ENCODE data around the gene SYT15B.
"Not testable (repeated sequence)": the region's sequence is repeated elsewhere in the genome, so short reads cannot be mapped to it uniquely, and the experiment has no call there.

The SYT15B gene

DNA sequence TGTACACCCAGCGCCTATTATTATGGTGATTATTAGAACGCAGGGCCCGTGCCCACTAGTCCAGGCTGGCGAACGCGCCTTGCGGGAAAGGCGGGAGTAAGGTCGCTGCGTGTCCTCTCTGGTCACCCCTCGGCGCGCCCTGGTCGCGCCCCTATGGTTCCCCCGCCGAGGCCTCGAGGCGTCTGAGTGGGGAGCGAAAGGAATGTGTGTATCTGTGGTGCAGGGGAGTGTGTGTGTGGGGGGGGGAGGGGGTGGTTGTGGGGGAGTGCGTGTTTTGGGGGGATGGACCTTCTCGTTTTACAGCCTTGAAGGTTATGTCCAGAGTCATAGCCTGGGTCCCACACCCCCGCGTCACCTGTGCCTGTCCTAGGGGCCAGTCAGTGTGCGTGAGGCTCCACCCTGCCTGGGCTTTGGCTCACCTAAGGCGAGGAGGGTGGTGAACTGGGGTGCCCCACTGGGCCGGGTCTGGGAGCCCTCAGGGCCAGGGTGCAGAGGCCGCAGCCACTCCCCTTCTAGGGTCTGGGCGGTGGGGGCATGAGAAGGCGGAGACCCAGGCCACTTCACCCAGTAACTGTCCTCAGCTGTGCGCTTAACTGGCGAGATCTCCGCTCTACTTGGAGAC is at the start of gene SYT15B:
Gene SYT15B (minus strand): TSS at position 39 of the 622 bp plus-strand sequence. CDS start 952 bp downstream, outside the sequence.
- DNase-seq = not testable (repeated sequence)

DNA sequence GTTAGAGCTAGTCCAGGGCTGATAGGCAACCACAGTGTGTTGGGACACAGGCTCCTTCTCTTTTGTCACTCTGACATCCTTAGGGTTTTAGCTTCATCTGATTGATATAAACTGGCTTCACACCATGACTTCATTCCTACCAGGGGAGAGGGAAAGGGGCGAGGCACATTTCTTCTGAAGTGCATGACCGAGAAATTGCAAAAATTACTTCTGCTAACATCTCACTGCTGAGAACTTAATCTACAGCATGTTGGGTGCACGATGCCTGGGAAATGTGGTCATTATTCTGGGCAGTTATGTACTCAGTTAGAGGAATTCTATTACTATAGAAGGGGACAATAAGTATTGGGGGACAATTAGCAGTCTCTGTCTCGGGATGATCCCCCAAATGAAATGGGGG is 16.2 kb upstream of the SYT15B start:
- not testable (repeated sequence) for DNase-seq

DNA sequence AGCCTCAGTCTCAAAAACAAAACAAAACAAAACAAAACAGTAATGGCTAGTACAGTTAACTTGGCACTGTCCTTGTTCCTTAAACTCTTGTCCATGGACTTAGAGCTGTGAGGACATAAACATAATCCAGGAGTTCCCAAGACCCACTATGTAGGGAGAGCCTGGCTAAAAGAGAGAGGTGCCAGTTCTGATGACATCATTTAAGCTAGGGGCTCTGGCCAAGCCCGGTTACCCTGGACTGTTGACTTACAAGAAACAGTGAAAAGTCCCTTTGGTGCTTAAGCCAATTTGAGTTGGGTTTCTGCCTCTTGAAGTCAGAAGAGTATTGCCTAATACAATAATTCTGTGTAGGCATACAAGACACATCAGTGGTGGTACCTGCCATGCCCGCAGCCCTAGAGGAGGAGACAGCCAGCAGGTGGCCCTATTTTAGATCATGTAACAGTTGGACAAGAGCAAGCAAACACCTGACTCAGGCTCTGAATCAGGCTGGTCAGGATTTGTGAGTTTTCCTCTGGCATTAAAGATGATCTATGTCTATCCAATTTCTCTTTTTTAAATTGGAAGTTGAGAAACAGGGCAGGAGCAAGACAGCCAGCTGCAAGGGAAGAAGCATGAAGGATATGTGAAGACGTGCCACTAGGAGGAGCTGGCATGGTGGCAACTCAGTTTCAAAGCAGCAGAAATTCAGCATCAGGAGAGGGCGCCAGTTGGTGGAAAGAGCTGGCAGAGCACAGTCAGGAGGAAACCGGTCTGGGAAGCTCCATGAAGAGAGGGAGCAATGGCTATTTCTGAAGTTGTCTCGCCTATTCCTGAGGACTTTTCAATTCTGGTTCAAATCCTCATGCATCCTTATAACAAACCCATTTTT is 12.2 kb upstream of the SYT15B start:
- peak; percentile 19 for DNase-seq

DNA sequence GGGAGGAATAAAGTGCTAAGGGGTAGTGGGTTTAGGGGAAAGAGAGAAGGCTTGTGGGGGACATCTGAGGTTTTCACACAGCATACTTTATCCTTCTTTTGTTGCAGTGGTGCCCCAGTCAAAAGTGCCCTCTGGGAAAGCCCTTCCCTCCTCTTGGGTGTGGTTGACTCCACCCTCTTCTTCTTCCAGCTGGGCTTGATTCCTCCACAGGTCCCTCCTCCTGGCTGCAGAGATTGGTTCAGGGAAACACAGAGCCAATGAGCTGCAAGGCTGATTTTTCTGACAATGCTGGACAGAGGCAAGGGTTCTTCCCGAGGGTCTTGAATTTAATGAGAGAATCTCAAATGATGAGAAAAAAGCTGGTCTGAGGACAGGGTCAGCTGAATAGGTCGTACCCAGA is 7.4 kb upstream of the SYT15B start:
- not testable (repeated sequence) for DNase-seq

DNA sequence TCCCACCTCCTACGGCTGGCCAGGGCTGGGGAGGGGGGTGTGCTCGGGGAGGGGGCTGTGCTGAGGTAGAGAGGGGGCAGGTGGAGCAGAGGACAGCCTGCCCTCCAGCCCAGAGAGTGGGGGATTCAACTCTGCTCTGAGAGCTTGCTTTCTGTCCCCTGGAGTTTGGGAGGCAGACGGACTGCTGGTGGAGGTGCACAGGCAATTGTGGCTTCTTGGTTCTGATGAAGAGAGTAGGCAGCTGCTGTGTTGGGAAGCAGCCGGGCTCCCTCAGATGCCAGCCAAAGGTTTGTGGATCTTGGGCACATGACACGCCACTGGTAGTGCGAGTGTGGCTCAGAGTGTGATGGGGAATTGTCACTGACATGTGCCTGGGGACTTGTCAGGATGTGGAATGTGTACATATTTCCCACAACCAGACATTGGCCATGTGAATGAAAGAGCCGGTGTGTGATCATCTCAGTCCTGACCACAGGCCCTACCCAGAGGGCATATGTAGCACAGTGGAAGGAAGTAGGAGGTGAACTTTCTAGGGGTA is 5.3 kb upstream of the SYT15B start:
- not testable (repeated sequence) for DNase-seq

DNA sequence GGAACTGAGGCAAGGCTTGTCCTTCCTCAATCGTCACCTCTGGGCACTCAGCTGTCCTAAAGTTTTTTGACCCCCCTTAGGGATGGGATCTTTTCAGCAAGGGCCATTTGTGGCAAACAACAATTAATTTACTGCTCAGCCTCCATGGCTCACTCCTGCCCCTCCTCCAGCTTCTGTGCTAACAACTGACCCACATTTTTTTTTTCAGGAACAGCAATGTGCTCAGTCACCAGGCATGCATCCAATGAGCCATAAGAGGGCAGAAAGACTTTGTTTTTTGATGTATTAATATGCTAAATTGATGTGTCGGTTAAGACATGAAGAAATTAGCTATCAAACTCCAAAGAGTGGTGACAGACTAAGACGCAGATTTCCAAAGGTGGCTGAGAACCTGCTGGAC is 4.7 kb upstream of the SYT15B start:
- DNase-seq = not testable (repeated sequence)

DNA sequence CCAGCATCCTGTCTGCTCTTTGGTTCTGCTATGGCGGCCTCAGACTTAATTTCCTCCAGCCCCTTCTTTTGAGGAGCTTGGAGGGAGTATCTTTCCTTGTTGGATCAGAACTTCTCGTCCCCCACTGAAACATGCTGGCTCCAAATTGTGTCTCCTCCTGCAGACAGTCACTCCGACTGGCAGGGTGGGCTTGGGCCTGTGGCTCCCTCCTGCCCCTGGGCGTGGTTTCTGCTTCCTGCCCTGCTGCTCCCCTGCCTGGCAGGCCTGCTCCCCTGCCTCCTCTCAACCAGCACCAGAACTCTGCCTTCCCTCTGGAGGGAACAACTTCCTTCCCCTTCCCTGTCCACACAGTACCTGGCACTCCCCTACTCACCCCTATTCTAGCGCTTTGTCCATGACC is 3.8 kb upstream of the SYT15B start:
- DNase-seq = not testable (repeated sequence)

DNA sequence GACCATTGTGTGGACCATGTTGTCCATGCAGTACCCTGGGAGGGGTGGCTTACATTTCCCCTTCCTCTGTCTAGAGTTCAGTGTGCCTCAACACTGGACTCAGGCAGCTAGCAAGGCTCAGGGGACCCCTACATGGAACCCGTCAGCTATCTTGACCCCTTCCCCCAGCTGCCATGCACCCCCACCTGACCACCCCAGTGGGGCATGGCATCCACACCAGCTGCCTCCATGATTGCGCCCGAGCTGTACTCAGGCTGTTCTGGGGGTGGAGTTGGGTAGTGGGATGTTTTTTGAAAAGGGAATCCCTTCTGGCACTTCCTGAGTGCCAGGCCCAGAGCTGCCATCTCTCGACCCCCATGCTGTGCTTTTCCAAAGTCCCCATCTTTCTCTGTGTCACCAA is 1.8 kb upstream of the SYT15B start:
- DNase-seq = not testable (repeated sequence)

DNA sequence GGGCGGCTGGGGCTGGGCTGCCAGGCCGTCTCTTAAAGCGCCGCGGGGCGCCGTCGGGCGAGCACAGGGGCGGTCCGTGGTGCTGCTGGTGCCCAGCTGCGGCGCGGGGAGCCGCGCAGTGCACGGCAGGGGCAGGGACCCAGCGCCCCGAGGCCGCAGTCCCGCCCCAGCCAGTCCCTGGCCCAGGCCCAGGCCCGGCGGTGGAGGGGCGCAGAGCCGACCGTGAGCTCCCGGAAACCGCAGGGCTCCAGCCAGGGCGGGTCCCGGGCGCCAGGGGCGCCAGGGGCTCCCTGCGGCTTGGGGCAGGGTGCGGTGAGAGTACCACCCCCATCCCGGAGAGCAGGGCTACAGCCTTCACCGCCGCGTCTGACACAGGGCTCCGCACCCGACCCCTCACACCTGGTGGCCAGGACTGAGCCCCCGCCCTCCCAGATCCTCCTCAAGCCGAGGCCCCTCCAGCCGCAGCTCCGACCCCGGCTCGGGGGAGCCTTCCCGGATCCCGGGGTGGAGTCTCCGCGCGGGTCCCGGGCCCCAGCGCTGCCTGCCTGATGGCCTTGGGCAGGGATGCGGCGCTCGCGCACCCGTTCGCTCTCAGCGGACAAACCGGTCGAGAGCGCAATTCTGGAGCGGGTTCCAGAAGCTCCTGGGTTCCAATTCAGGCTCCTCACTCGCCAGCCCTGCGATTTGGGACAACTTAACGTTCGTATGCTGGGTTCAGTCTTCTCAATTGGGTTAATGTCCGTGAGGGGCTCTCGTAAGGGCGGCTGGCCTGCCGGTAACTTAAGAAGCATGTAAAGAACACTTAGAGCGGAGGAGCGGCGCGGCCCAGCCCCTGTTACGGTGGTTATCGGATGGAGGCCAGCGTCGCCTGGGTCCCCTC is 478 bp downstream of the SYT15B start:
- not testable (repeated sequence) for DNase-seq

DNA sequence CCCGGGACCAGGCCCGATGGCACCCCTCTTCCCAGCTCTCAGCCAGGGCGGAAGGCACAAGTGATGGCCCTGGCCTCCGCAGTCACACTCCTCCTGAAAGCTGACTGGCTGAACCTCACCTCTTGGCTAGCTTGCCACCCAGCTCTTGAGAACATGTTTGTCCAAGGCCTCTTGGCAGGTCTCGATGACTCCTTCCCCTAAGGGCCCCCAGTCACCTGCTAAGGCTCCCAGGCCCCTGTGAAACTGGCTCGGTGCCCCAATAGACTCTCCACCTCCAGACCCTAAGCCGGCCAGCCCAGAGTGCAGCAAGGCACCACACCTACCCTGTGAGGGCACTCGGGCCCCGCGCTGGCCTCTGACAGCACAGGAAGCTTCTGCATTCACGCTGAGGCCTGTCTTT is 4.5 kb downstream of the SYT15B start:
- DNase-seq = not testable (repeated sequence)

DNA sequence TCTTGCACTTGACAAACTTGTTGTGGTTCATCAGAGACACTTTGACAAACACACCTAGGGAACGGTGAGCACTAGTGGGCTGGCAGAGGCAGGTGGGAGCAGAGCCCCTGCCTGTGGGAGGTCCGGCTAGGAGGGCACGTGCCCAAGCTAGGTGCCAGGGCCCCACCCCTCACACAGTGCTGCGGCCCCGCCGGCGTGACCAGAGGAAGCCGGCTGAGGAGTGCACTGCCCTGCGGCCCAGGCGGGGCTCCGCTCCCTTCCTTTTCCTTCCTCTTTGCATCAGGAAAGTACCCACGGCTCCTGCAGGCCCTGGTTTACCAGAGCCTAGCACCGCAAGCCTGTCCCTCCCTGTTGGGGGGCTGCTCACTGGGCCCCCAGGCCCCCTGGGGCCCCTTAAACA is 7.2 kb downstream of the SYT15B start:
- DNase-seq = not testable (repeated sequence)

DNA sequence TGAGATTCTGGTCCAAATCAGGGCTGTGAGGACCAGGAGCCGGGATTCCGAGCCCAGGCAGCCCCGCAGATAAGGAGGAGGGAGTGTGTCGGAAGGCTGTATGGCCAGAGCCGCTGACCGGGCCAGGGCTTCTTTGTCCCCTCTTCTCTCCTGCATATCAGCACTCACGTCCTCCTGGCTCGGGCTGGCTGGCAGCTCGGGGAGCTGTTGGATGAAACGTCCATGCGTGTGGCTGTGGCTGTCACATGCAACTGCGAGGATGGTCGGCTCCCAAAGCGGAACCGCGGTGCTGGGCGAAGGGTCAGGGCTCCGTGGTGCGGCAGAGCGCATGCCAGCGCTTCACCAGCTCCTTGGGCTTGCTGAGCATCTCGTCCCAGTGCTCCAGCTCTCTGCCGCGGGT is 9.5 kb downstream of the SYT15B start:
- DNase-seq = not testable (repeated sequence)

DNA sequence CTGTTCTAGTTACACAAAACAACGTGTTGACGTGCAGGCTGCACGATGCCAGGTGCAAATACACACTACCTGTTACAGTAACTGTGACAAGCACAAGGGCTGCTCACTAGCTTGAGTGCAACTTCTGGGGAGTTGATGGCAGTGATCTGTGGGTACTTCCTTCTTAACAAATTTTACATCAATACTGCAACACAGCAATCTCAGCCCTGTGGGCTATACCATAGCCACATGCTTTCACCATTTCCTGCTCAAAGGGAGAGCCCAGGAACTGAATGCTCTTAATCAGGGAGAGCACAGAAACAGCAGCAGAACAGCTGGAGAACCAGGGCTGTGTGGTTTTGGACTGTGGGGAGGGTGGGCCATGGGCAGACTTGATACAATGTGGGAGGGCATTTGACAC is 10.2 kb downstream of the SYT15B start:
- not testable (repeated sequence) for DNase-seq

DNA sequence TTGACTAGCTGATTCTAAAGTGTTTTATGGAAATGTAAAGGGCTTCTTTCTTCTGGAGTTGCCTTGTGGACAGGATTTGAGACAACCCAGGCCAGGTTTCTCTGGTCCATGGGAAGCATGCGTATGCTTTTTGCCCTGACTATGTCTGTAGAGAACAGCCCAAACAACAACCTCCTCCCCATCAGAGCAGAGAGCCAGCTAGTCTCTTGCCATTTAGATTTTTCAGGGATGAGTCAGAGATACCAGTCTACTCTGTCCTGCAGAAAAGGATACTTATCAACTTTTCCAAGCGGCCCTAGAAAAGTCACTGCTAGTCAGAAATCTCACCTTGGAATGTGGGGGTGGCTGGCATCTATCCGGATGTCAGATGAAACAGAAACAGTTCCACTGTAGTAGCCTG is 11.6 kb downstream of the SYT15B start:
- DNase-seq = not testable (repeated sequence)

DNA sequence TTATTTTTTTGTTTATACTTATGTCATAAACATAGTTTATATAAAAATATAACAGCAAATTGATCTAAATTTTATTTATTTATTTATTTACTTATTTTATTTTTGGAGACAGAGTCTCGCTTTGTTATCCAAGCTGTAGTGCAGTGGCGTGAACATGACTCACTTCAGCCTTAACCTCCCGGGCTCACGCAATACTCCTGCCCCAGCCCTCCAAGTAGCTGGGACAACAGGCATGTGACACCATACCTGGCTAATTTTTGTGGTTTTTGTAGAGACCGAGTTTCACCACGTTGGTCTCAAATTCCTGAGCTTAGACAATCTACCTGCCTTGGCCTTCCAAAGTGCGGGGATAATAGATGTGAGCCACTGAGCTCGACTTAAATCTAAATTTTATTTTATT is 13.0 kb downstream of the SYT15B start:
- not testable (repeated sequence) for DNase-seq

DNA sequence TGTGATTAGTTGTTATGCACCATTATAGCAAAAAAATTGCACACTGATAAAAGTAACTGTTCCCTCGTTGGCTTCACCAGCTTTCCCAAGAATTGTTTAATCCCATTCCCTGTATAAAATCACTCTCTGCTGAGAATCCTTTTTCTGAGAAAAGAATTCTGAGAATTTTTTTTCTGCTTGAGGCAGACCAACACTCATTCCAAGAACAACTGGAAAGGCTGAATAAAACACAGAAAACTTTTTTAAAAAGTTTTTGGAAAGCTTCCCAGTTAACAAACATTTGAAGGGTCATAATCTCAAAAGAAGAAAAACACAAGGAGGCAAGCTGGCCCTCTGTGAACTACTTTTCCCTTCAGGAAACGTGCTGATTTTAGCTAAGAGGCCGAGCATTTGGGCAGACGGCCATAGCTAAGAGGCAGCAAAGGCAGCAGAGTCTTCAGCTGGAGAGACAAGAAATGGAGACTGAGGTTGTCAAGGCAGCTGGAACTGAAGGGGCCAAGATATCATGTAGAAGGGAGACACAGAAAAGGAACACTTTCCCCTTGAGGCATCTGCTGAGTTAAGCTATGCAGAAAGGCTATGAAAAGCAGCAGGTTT is 16.5 kb downstream of the SYT15B start:
- DNase-seq = not testable (repeated sequence)

DNA sequence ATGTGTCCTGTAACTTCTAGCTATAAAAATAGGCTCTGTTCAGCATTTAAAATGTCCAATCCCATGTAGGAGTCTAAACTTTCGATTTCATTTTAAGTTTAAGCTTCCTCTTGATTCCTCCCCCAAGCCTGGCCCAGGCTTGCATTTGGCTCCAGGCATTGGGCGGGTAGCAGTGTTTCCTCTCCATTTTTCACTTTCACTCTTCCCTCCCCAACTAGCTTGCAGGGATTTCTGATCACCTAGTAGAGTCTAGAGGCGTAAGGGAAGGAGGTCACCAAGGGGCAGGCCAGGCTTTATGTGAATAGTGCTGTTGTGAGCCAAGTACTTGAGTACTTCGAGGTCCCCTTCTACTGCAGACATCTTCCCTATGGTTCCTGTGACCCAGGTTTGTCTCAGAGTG is 18.5 kb downstream of the SYT15B start:
- DNase-seq = not testable (repeated sequence)

DNA sequence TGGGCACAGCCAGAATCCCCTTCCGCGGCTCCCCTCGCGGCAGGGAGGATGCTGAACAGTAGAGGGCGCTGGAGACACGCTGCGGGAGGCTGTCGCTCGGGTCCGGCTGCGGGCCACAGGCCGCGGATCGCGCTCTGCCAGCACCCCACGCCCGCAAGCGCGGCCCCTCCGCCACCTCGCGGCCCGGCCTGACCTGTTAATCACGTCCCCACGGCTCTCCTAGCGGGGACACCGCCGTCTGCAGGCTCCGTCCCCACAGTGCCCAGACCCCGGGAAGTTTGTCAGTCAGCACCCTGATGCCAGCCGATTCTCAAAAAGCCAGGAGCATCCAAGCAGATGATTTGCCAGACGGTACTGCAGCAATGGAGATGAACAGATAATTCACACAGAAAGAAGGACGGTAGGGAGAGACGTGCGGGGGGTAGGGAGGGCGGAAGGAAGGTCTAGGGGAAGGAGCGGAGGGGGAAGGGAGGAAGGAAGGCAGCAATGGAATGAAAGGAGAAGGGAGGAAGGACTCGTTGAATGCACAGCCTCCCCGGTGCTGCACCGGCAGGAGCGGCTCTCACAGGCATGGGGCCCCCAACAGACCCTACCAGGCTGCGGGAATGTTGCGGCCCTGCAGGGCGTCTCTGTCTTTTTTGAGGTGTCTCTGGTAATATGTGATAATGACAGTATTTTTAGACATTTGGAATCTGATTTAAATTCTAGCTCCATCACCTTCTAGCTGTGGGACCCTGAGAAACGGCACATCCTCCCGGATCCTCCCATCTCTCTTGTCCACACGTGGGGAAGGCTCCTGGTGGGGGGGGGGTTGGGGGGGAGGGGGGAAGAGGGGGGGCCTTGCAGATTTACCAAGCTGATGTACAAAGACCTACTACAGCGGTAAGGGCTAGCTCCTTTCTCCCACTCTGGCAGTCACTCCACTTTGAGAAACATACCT is 19.5 kb downstream of the SYT15B start:
- peak; percentile 35 for DNase-seq

DNA sequence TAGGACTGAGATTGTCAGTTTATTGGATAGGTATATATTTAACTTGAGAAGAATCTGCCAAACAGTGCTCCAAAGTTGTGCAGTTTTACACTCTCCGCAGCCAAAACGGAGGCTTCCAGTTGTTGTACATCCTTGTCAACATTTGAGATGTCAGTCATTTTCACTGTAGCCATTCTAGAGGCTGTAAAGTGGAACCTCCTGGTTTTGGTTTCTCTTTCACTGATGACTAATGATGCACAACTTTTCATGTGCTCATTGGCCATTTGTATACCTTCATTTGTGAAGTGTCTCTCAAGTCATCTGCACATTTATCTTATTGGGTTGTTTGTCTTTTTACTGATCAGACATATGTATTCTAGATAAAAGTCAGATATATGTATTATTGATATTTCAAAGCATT is 22.5 kb downstream of the SYT15B start:
- not testable (repeated sequence) for DNase-seq

DNA sequence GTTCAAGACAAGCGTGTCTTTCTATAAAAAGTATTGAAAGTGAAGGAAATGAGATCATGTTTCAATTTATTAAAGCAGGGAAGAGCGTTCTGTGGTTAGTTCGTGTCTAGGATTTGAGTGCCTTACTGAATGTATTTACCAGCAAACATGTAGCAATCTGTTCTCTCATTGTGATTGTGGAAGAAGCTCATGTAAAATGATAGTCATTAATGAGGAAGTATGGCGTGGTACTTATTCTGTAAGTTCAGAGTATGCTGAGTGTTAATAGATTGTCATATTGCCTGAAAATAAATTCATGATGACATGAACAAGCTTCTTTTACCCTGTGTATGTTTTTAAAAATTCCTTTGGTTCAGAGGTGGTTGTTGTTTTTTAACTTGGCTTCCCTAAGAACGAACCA is 32.5 kb downstream of the SYT15B start:
- DNase-seq = not testable (repeated sequence)

DNA sequence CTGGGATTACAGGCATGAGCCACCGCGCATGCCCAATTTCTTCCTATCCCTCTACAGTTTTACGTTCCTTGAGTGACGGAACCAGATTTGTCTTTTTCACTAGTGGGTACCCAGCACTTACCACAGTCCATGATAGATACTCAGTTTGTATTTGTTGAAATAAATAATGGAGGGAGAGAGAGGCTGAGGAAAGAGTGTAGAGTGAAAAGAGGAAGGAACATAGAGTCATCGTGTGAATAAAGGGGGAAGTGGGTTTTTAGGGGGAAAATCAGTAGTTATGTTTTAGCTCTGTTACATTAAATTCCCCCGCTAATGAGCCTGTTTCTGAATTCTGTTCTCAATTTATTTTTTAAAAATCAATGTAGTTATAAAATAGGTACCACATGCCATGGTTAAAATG is 37.7 kb downstream of the SYT15B start:
- DNase-seq = not testable (repeated sequence)
